T-helper 2 cell treated with Interferon-gamma antibody and Interleukin-4, amounts not matched to agents 100 ng/mL and 5 ng/mL, for 36 hours (primary cell): ENCODE results near the gene ARPC4. TPM values are rescaled to one million over a fixed set of nuclear protein-coding genes. Genes with fewer than 3 reads are reported as not detected.

Experiments used
- intact Hi-C: fragments of 100-400 bp; cut with micrococcal nuclease; formaldehyde crosslinking; loops from one replicate; pipeline ENCODE4 v1.15.1; 2023
- total RNA-seq: library from RNA; stranded (reverse); gene quantifications from 2 replicates; pipeline ENCODE4 v1.2.3, GENCODE V29; 2022

Gene ARPC4
- total RNA-seq, 1 donor from 2014 or later = 297 TPM

GRCh38 chr3:9787714-9788113 is 5.2 kb upstream of the ARPC4 start:
- intact Hi-C loops = no loop called here

DNA sequence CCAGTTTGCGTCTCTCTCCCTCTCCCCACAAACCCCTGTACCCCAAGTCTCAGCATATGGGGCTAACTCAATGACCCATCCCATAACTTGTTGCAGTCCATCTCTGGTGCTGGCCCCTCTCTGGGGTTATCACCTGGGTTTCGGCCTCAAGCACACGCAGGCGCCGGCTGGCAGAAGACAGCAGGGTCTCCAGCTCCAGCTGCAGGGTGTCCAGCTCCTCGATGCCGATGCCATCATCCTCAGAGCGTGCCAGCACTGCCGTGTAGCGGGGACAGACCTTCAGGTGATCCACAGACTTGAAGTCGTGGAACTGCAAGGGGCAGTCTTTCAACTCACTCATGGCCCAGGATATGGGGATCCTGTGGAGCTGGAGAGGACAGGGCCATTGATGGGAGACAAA is 1.8 kb upstream of the ARPC4 start:
- intact Hi-C loops = loop anchor here (5.0 kb wide), 1 partner anchor 456 kb away; the partner anchor contains the start of gene TATDN2

DNA sequence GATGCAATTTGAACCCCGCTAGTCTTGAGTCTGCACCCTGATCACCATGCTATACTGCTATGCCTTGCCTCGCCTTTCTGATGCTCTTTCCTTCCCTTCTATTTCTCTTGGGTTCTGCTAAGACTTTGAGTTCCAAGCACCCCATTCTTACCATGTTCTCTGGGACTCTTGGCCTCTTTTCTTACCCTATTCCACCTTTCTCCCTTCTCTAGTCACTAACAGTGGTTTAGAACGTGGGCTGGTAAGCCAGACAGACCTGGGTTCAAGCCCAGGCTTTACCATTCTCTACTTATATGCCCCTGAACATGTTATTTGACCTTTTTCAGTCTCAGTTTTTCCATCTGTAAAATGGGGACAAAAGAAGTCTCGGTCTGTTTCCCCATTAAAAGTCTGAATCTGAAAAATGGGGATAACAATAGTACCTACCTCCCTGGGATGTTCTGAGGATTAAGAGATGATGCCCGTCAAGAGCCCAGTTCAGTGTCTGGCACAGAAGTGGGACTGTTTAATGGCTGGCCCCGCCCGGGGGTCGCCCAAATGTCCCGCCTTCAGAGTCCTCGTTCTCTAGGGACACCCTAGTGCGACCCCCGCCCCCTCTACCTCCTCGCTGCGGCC is 985 bp upstream of the ARPC4 start:
- intact Hi-C loops = loop anchor here (1.0 to 5.0 kb wide), 10 partner anchors 42 to 529 kb away; partner anchors contain the start of genes BRPF1, CRELD1, JAGN1 and MTMR14

DNA sequence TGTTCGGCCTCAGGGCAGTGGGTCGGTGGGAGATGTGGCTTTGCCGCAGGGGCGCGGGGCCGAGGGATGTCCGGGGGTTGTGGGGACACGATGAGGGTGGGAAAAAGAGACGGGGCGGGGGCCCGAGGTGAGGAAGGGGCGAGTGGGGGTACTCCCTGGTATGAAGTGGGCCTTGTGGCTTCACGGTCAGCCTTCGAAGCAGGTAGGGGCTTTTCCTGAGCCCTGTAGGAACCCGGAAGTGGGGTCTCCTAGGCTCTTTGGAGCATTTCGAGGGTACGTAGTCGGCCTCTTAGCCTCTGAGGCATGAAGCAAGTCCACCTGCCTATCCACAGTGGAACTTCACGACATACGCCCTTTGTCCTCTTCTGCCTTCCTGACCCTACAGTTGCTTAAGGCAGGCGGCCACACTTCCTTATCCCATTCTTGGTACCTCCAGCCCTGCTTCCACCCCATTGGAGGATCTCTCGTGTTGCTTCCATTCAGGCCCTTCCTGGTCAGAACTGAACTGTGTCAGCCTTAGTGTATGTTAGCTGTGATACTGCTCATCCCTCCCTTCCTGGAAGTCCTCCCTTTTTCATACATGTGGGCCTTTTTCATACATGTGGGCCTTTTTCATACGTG is 389 bp downstream of the ARPC4 start:
- intact Hi-C loops = loop anchor here (1.0 to 5.0 kb wide), 4 partner anchors 24 to 454 kb away; partner anchors contain the start of genes CAMK1, CRELD1, FANCD2 and TATDN2

DNA sequence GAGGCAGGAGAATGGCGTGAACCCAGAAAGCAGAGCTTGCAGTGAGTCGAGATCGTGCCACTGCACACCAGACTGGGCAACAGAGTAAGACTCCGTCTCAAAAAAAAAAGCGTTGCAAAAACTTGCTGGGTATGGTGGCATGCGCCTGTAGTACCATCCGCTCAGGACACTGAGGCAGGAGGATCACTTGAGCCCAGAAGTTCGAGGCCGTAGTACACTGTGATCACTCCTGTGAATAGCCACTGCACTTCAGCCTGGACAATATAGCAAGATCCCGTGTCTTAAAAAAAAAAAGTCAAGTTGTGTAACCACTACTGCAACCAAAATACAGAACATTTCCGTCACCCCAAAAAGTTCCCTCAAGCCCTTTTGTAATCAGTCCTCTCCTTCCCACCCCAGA is 1.5 kb downstream of the ARPC4 start:
- intact Hi-C loops = loop anchor here (5.0 kb wide), 1 partner anchor 453 kb away; the partner anchor contains the start of gene TATDN2

- intact Hi-C loops = no loop called here
These were observed 2.3 kb downstream of the ARPC4 start for GRCh38 chr3:9795207-9795606.

DNA sequence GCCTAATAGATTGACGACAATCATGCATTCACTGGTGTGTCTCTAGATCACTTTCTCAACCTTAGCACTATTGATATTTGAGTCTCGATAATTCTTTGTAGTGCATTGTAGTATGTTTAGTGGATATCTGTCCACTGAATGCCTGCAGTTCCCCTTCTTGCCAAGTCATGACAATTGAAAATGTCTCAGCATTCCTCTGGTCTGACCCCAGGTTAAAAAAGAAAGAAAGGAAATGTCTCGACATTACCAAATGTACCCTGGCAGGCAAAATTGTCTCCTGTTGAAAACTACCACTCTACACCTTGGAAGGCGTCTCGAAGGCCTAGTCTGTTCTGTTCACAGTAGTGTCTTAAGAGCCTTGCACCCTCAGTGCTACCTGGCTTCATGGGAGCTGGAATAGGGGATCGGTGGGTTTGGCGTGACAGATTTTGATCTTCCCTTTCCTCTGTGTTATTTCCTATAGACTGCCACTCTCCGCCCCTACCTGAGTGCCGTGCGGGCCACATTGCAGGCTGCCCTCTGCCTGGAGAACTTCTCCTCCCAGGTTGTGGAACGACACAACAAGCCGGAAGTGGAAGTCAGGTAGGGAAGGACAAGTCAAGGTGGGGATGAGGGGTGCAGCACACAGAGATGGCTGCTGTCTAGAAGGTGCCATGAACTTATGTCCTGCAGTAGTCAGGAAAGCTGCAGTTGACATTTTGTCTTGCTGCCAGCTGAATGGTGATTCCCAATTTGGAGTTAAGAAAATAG is 4.5 kb downstream of the ARPC4 start:
- intact Hi-C loops = no loop called here

- intact Hi-C loops = no loop called here
These were observed 7.6 kb downstream of the ARPC4 start for GRCh38 chr3:9800529-9800928.

DNA sequence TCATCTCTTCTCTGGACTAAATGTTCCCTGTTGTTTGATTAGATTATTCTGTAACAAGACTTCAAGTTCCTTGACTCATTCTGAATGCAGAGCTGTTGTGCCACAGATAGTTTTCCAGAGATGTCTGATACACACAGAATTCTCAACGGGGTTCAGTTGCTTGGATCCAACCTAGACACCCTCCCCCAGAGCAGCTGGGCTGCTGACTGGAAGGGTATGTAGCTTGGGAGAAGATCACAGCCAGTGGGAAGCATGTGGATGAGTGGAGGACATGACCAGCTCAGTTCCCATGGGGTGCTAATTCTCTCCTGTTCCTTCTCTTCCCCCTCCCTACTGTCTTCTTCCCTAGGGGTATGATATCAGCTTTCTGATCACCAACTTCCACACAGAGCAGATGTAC is 10.6 kb downstream of the ARPC4 start:
- intact Hi-C loops = no loop called here

GRCh38 chr3:9804996-9805395 is 12.1 kb downstream of the ARPC4 start:
- intact Hi-C loops = no loop called here

DNA sequence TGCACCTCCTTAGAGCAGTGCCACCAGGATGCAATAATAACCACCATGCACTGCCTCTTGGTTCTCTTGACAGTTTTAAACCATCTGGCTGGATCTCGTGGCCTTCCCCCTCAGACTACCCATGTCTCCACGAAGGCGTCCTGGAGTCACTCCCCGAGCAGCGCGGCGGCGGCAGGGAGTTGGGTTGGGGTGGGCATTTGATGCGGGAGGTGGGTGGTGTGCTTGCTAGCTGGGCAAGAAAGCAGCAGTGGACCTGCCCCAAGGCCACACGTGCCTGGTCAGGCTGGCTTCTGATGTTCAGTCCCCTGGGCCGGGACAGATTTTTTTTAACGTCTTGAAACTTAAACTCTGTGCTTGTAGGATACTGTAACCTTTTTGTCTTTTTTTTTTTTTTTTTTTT is 13.3 kb downstream of the ARPC4 start:
- intact Hi-C loops = no loop called here

GRCh38 chr3:9806688-9807589 is 14.1 kb downstream of the ARPC4 start:
- intact Hi-C loops = no loop called here

DNA sequence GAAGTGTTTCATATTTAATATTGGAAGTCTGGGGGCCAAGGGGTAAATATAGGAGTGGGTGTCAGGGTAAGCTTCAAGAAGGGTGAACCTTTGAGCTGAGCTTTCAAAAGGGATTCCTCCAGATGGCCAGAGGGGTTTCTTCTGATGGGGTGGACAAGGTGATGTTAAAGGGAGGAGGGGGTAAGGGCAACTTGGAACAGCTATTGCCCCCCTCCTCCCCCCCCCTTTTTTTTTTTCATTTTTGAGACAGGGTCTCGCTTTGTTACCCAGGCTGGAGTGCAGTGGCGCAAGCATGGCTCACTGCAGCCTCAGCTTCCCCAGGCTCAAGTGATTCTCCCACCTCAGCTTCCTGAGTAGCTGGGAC is 15.1 kb downstream of the ARPC4 start:
- intact Hi-C loops = no loop called here

GRCh38 chr3:9808345-9809037 is 15.6 kb downstream of the ARPC4 start:
- intact Hi-C loops = no loop called here

DNA sequence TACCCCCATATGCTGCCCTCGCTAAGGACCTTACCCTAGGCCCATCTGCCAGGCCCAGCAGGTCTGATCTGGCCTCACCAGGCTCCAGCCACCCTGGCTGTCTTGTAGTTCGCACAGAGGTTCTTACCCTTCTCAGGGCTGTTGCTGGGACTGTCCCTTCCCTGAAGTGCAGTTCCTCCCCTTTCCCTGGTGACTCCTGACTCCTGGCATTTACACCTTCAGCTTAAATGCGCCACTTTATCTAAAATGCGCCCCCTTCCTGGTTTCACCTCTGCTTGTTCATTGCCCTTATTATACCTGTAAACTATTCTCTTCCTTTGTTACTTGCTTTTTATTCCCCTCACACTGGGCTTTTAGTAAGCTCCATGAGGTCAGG is 16.3 kb downstream of the ARPC4 start:
- intact Hi-C loops = no loop called here

DNA sequence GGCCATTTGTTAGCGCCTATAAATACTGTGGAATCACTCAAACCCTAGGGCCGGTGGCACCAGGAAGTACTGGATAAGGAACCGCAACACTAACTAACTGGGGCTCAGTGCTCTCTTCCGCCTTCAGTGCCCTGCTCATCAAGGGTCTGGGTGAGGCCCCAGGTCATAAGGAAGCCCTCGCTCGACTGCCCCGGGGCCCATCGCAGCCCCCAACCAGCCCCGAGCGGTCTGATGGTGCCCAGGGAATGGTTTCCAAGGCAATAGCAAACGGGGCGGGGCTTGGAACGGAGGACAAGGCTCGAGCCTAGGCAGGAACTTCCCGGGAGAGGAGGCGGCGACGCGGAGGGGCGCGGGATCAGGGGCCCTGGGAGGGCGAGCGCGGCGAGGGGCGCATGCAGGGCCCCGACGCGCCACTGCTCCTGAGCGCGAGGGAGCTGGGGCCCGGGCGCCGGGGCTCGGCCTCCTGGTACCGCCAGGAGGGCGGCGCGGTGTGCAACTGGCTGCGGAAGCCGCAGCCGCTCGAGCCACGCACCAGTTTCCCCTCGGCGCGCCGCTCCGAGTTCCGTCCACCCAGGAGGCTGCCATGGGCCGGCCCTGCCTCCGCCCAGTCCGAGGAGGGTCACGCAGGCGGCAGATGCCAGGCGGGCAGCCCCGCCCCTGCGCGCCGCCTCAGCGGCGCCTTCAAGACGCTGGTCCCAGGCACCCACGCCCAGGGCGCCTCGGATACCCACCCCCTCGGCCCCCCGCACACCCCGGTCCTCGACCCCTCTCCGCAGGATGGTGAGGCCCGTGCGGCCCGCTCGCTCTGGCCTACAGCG is 16.9 kb downstream of the ARPC4 start, which contains the start of gene TTLL3:
Gene TTLL3, plus strand, starts transcription at position 648 of the 818 bp plus-strand sequence. CDS start 400 bp downstream, outside the sequence.
- intact Hi-C loops = no loop called here

DNA sequence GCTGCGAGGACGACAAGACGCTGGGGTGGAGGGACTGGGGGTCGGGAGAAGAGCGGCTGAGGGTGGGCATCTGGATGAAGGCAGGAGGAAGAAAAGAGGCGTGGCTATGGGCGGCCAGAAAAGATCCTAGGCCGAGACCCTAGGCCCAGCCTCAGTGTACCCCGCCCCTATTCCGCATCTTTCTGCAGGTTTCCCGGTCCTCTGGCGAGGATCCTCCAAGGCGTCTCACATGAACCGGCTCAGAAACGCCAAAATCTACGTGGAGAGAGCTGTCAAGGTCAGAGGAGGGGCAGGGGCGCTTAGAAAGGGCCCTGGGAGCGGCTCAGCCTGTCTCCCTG is 17.5 kb downstream of the ARPC4 start:
- intact Hi-C loops = no loop called here

GRCh38 chr3:9810846-9811245 is 18.0 kb downstream of the ARPC4 start:
- intact Hi-C loops = no loop called here

DNA sequence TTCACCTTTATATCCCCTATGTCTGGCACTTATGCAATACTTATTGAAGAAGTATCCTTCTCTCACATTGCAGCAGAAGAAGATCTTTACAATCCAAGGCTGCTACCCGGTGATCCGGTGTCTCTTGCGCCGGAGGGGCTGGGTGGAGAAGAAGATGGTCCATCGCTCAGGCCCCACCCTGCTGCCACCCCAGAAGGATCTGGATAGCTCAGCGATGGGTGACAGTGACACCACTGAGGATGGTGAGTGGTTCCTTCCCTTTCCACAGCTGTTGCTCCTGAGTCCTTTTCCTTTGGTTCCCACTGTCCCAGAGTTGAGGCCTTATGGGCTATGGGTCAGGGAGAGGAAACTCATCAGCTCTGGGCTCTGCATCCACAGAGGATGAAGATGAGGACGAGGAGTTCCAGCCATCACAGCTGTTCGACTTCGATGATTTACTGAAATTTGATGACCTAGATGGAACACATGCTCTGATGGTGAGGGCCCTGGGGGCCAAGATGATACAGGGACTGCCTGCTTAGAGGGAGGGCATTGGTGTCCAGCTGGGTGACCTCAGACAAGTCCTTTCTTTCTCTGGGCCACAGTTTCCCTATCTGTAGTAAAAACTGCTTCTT is 20.1 kb downstream of the ARPC4 start:
- intact Hi-C loops = no loop called here
